Stimulated activated CD8-positive, alpha-beta memory T cell treated with anti-CD3 and anti-CD28 coated beads, Interleukin-15, amount 100 ng/mL, for 24 hours (primary cell): ENCODE measurements around the gene PALB2.

Experiments used
- DNase-seq: peaks from one replicate; pipeline ENCODE4 v3.0.0-alpha.2; 2020; ENCODE audit warnings: low read depth

The PALB2 gene

DNA sequence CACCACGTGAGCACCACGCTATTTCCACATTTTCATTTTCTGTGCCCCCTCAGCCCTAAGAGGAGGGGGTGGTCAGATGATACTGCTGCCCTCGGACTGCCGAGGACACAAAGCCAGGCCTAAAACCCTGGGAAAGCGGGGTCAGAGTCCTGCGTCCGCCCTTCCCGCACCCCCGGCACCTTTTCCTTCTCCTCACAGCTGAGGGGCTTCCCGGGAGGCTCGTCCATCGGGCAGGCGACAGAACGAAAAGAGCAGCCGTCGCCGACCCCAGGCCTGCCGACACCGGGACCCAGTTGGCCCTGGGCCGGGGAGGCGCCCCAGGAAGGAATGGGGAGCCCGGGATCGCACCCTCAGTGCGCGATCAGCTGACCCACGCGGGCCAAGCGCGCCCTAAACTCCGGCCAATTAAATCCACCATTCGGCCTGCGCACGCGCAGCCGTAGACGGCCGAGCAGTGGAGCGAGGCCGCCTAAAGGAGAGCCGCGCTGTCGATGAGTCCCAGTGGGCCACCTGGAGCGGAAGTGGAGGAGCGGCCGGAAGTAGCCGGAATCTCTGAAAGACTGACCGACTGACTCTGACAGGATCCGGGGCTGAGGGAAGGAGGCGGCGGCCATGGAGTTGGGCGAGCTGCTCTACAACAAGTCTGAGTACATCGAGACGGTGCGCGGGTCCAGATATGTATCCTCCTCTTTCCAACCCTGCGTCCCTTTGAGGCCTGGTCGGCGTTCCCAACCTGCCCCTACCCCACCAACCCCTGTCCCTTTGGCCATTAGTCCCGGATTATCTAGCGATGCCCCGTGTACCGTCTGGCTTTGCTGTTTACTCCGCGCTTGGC, at the start of gene PALB2, which contains the start of gene DCTN5:
PALB2 (minus strand) TSS at position 380 of the 835 bp plus-strand sequence; CDS start at position 227, 153 bp downstream.
DCTN5 (plus strand) TSS at position 536 of the 835 bp plus-strand sequence; CDS start at position 613, 77 bp downstream.
- DNase-seq = peak; percentile 69

DNA sequence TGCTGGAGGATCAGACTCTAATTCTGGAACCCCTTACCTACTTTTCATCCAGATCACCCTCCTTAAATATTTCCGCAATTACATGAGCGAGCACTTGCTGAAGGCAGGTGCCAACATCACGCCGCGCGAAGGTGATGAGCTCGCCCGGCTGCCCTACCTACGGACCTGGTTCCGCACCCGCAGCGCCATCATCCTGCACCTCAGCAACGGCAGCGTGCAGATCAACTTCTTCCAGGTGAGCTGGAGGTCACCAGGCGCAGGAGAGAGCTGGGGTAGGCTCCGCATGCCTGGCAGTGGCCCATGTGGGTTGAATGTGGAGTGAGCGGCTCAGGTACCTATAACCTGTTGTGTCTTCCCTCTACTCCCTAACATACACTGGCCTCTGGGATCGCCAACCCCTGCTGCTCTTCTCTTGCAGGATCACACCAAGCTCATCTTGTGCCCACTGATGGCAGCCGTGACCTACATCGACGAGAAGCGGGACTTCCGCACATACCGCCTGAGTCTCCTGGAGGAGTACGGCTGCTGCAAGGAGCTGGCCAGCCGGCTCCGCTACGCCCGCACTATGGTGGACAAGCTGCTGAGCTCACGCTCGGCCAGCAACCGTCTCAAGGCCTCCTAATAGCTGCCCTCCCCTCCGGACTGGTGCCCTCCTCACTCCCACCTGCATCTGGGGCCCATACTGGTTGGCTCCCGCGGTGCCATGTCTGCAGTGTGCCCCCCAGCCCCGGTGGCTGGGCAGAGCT, 48.5 kb upstream of the PALB2 start:
- no peak for DNase-seq

DNA sequence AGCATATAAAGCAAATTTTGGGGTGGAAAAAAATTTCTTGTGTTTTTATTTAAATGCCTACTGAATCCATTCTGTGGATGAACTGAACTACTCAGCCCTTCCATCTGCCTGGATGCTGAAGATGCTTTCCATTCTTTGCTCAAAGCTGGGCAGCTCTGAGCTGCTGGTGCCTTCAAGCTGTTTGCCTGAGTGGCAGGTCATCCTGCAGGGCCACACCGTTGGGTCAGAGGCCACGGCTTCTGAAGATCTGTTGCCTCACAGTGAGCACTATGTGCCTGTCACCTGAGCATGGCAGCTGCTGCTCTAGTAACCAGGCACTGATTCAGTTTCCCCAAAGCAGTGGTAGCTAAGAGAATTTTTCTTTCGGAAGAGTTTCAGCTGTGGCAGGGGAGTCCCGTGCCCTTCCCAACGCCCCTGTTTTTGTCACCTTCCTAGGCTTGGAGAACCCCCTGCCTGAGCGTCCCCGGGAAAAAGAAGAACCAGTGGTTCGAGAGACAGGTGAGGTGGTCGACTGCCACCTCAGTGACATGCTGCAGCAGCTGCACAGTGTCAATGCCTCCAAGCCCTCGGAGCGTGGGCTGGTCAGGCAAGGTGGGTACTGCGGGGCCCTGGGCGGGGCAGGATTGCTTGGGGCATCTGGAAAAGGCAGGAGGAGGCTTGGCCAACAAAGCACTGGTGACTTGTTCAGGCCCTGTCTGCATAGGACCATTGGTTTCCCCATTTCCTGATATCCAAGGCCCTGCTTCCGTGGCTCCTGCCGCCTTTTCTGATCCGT, 46.1 kb upstream of the PALB2 start:
- DNase-seq = no peak

DNA sequence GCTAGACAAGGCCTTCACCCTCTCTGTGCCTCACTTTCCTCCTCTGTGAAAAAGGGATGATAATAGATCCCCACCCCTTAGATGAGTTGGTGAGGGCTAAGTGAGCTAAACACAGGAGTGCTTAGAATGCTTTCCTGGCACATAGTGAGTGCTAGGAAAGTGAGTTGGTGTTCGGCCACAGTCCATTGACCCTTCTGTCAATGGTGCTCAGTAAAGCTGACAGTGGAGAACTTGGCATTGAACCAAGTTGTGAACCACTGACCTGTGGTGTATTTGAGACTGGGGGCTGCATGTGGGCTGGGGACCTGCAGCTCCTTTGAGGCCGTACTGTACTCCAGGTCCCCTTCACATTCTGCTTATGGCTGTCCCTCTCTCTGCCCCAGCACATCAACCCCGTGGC, 42.4 kb upstream of the PALB2 start:
- DNase-seq = no peak

DNA sequence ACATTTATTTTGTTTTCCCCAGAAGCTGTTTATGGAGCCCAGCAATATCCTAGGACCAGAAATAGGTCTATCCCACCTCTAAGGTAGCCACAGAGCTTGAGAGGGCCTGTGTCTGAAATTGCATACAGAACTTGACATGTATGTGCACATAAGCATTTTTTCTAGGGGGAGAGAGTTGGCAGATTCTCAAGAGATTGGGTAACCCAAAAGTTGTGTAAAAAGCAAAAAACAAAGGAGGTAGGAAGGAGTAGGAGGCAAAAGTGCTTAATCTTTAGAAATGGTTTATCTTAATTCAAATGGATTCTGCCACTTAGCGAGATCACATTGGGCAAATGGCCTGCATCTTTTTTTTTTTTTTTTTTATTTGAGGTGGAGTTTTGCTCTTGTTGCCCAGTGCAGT, 41.1 kb upstream of the PALB2 start:
- DNase-seq = no peak

DNA sequence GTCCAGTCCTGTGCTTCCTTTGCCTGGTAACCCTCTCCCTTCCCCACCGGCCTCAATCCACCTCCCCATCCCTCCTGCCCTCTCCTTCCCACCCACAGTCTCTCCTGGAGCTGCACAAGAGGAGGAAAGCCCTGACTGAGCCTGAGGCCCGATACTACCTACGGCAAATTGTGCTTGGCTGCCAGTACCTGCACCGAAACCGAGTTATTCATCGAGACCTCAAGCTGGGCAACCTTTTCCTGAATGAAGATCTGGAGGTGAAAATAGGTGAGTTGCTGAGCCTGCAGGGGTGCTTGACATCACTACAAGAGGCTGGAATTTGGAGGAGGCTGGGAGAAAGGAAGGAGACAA, 38.9 kb upstream of the PALB2 start:
- no peak for DNase-seq

DNA sequence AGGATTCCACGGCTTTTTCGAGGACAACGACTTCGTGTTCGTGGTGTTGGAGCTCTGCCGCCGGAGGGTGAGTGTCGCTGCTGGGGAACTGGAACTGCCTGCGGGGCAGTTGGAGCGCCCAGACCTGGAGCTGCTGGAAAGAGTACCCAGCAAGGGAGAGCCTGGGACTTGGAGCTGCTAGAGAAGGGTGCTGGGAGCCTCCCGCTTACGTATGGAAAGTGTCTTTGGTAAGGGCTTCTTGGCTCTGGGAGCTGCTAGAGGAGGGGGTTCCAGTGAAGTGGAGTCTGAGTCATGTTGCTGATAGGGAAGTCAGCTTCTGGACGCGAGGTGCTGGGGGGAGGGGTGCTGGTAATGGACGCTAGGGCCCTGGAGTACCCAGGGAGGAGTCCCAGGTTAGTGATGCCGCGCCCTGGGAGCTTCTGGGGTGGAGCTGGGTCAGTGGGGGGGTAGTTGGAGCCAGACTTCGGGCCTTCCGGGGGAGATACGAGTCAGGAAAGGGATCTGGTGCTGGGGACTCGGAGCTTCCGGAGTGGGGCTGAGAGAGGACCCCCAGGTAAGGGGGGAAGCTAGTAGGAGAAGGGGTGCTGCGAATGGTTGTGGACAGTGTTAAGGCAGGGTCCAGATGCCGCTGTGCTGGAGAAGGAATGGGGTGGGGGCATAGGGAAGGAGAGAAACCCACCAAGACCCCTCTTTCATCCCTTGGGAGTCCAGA, 38.3 kb upstream of the PALB2 start:
- DNase-seq = no peak

DNA sequence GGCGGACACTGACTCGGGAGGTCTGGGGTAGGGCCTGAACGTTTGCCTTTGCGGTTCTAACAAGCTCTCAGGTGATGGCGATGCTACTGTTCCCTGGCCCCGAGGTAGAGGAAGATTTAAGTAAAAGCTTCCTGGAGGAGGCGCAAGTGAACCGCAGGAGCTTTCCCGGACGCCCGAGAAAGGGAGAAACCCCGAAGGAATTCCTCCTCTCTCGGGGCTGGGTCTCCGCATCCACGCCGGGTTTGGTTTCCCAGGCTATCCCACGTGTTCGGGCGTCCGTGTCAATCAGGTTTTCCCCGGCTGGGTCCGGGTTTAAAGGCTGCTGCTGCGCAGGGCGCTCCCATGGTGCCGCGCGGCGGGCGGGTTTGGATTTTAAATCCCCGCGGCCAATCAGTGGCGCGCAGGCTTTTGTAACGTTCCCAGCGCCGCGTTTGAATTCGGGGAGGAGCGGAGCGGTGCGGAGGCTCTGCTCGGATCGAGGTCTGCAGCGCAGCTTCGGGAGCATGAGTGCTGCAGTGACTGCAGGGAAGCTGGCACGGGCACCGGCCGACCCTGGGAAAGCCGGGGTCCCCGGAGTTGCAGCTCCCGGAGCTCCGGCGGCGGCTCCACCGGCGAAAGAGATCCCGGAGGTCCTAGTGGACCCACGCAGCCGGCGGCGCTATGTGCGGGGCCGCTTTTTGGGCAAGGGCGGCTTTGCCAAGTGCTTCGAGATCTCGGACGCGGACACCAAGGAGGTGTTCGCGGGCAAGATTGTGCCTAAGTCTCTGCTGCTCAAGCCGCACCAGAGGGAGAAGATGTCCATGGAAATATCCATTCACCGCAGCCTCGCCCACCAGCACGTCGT, 37.5 kb upstream of the PALB2 start, which contains the start of gene PLK1:
PLK1 (plus strand) TSS at position 460 of the 844 bp plus-strand sequence; CDS start at position 504, 44 bp downstream.
- peak; percentile 46 for DNase-seq

DNA sequence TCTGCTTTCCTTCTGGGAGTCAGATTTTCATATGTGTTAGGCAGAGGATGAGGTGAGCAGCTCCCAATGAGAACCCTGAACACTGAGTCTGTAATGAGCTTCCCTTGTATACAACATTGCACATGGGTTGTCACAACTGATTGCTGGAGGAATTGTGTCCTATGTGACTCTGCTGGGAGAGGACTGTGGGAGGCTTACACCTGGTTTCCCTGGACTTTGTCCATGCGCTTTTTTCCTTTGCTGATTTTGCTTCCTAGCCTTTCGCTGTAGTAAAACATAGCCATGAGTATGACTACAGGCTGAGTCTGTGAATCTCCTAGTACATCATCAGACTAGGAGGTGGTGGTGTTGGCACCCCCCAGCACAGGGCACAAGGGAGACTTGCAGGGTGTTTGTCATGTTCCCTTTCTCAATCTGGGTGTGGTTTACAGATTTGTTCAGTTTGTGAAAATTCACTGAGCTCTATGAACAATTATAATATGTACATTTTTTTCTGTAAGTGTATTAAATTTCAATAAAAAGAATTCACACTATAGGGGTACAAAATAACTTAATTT, 35.9 kb upstream of the PALB2 start:
- no peak for DNase-seq

DNA sequence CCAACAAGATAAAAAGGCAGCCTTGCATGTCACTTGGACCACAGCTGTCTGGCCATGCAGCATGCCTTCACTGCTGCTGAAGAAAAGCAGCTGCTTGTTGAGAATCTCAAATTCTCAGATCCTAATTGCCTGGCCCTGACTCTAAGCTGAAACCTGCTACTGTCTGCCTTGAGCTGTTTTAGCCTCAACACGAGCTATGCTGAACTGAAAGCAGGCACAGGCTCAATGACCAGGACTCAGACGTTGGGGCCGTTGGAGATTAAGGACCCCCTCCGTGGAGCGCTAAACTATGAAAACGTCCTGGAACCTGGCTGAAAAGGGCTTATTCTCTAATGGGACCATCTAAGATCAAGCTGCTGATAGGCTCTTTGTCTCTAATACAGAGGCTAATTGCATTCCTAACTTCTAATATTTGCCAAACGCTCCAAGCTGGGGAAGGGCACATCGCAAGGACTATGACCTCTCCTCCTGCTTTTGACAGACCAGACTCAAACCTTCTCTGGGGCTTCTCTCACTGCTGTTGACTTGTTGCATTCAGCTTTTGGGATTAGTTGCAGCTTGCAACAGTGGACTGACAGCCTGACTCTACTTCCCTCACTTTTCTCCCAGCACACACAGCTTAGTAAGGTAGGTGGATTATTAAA, 33.0 kb upstream of the PALB2 start:
- no peak for DNase-seq

DNA sequence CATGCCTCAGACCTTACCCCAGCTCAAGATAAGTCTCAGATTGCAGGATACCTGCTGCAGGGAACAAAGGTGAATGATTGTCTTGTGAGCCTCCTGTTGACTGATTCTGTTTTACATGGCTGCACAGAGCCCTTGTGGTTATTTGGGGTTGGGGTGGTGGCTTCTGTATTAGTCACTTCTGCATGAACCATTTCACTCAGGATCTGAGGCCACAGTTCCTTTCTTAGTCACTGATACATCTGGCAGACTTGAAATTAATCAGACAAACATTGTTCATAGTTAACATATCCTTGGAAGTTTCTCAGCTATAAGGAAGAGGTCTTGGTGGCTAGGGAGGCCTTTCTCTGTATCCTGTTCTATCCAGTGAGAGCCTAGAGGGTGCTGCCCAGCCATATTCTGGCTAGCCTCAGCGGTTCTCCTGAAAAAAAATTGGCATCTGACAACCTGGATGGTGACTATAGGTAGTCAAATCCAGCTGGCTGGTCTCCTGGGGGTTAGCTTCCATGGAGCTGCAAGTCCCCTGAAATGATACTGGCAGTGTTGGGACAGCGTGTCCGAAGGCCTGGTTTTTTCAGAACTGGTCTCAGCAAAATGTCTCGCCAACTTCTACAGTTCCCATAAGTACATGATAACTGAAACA, 29.1 kb upstream of the PALB2 start:
- no peak for DNase-seq

DNA sequence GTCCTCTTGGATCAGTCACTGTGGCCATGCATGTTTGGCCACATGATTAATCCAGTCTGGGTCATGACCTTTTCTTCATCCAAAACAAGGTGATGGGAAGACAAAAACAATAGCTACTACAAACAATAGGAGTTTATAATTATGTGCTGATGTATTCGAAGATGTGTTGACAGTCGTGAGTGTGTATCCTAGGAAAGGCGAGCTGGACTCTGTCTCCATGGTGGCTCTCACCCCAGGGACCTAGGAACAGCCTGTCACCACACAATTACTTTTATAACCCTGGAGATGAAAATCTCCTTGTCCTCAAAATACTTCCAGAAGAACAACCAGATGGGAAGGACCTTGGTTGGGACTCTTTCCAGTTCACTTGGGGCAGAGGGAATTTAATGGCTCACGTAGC, 27.8 kb upstream of the PALB2 start:
- no peak for DNase-seq

DNA sequence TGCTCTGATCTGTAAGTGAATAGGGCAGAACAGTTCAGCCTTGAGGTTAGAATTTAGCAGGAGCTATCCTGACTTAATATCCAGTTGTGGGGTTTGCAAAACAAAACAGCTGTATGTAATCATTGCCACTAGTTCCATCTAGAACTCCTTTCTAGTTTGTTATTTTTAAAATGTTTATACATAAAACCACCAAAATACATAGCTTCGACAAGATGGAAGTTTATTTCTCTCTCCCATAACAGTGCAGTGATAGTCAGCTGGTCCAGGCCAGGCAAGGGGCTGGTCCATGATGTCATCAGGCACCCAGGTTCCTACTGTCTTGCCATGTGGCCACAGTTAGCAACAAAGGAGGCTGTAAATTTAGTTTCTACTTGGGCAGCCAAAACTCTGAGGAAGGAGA, 27.1 kb upstream of the PALB2 start:
- no peak for DNase-seq

DNA sequence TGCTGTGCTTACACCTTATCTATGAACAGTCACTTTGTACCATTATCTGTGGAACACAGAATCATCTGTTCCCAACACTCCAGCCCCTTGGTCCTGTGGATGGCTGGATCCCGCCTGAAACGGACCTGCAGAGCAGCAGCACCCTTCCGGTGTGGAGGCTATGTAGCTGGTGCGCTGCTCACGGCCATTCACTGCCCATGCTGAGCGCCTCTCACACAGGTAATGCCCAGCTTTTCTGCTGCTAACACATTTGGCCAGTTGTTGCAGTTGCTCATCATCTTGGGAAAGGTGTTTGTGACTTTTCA, 26.2 kb upstream of the PALB2 start:
- no peak for DNase-seq

DNA sequence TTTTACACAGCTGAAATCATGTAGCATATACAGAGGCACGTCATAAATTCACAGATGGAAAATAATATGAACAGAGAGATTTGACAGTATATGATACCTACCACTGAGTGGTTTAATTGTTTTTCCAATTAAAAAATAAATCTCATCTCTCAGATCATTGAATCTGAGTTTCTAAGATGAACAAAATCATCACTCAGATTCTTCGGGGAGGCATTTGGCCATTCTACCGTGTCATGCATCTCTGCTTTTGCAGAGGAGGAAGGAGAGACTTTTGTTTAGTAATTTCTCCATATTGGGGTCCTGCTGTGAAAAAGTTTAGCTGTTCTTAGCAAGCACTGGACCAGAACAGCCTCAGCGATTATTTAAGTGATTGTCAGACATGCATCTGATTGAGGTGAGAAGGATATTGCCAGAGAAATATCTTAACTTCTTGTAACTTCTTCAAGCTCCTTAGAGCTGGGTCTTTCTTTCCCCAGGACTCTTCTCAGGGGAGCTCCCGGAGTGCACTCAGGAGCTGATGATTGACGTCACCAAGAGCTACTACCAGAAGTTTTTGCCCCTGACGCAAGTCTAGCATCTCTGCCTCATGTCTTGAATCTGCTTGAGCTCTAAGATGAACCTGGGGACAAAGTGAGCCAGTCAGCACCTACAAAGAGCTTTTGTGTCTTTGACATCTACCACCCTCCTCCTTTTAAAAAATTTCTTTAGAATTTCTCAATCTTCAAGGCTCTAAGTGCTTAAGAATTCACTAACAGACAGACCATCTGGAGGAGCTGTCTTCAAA, 25.7 kb upstream of the PALB2 start:
- DNase-seq = no peak

DNA sequence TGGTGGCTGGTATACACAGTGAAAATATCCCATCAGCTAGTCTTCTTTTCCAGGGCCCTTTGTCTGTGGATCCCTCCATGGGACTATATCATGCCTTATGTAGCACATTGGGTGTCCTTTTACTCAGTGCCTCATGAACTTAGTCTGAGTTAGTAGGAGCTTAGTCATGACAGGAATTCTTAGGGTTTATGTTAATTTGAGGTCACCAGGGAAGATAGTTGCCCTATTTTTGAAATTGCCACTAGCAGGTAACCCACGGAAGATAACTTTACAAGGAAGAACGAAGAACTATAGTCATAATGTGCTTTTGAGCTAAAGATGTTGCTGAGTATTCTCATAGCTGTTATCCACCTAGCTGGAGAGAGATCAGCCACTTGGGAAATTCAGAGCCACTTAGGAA, 22.8 kb upstream of the PALB2 start:
- DNase-seq = no peak

DNA sequence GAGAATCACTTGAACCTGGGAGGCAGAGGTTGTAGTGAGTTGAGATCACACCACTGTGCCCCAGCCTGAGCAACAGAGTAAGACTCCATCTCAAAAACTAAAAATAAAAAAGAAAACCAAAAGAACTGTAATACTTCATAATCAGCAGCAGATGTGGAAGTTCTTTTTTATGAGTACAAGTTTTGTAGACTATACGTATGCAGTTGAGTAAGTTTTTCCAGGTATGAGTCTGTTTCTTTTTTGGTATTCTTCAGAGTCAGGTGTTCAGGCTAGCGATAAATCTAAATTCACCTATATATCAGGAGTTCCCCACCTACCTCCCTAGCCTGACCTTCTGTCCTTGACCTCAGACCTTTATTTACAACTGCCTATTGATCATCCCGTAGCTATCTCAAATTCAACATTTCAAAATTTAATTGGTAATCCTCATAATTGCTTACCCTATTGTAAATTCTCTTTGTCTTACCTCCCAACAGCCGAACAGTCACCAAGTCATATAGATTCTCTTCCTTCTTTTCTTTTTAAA, 10.9 kb upstream of the PALB2 start:
- DNase-seq = no peak

DNA sequence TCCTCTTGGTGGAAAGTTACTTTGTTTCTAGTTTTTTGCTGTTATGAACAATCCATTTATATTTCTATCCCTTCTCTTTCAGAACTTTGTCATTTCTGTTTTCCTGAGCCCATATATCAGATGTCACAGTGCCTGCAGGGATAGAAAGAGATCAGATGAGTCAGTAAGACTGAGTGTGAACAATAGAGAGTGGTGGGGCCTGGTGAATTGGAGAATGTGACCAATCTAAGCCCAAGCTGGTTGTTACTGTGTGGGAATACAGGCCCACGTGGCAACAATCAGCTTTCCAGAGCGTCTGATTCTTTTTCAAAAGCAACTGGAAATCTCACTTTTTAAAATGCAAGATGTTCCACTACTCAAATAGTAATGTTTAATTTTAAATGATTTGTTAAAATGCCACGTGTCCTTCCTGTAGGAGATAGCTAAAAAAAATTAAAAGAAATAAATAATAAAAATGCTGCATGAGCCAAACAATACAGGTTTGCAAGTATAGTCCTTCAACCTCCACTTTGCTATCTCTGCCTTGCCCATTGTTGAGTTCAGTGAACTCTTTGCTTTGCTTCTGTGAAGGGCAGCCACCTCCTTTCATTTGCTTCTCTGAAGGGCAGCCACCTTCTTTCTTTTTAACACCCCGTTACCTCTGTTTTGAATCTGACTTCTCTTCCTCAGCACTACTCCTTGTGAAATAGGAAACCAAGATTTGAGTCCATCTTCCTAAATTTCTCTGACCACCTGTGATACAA, 9.7 kb upstream of the PALB2 start:
- DNase-seq = no peak
